GM23338 (cell line): Measurements from ENCODE around the gene UNC5B. TPM values are rescaled to one million over a fixed set of nuclear protein-coding genes. Genes with fewer than 3 reads are reported as not detected.

Experiments
- ATAC-seq: fragments of 200-7000 bp; cut with Tn5 transposase; 3 replicates; pipeline ENCODE4 v1.9.1; 2020
- DNase-seq: peaks from one replicate; pipeline ENCODE4 v3.0.0-alpha.2; 2015; ENCODE audit warnings: low spot score
- H2AFZ ChIP-seq: fragments of 200-600 bp; sonication (generic); 2 replicates; pipeline ENCODE4 v1.8.0; 2016; ENCODE audit warnings: antibody characterized with exemption, mild to moderate bottlenecking, moderate library complexity
- H3F3A ChIP-seq: fragments of 200-600 bp; sonication (generic); replicated peaks from 2 replicates; pipeline ENCODE4 v1.8.0; 2017; ENCODE audit warnings: antibody characterized with exemption, mixed run types, low read depth
- H3K27ac ChIP-seq: fragments of 200-600 bp; sonication (generic); 2 replicates; pipeline ENCODE4 v1.6.1; 2016; ENCODE audit warnings: low read depth
- H3K27me3 ChIP-seq: fragments of 200-600 bp; sonication (generic); 2 replicates; pipeline ENCODE4 v1.8.0; 2016; ENCODE audit warnings: mild to moderate bottlenecking, mixed run types, moderate library complexity; ENCODE audit not compliant: insufficient read depth
- H3K36me3 ChIP-seq: fragments of 200-600 bp; sonication (generic); 2 replicates; pipeline ENCODE4 v1.8.0; 2016; ENCODE audit warnings: mild to moderate bottlenecking; ENCODE audit not compliant: insufficient read depth
- H3K4me1 ChIP-seq: fragments of 200-600 bp; sonication (generic); 2 replicates; pipeline ENCODE4 v1.8.0; 2016; ENCODE audit warnings: mild to moderate bottlenecking, moderate library complexity; ENCODE audit not compliant: insufficient read depth
- H3K4me2 ChIP-seq: fragments of 200-600 bp; sonication (generic); 2 replicates; pipeline ENCODE4 v1.7.1; 2017; ENCODE audit warnings: mixed run types
- H3K4me3 ChIP-seq: fragments of 200-600 bp; sonication (generic); 2 replicates; pipeline ENCODE4 v1.6.1; 2016; ENCODE audit warnings: mixed run types
- H3K79me2 ChIP-seq: fragments of 200-600 bp; sonication (generic); replicated peaks from 2 replicates; pipeline ENCODE4 v1.8.0; 2017; ENCODE audit warnings: mild to moderate bottlenecking; ENCODE audit not compliant: insufficient read depth
- H3K9me2 ChIP-seq: fragments of 200-600 bp; sonication (generic); 2 replicates; pipeline ENCODE4 v1.8.0; 2017; ENCODE audit not compliant: insufficient read depth
- H4K20me1 ChIP-seq: fragments of 200-600 bp; sonication (generic); replicated peaks from 2 replicates; pipeline ENCODE4 v1.8.0; 2017; ENCODE audit warnings: mild to moderate bottlenecking; ENCODE audit not compliant: insufficient read depth
- H3K27ac Mint-ChIP-seq: 2 replicates; pipeline ENCODE4 v1.8.0; 2020; ENCODE audit warnings: inconsistent platforms, mild to moderate bottlenecking, moderate library complexity, mixed read lengths
- H3K27me3 Mint-ChIP-seq: 3 replicates; pipeline ENCODE4 v1.8.0; 2022; ENCODE audit warnings: low read depth, mild to moderate bottlenecking, moderate library complexity, mixed read lengths, inconsistent platforms; ENCODE audit not compliant: insufficient read depth, poor library complexity
- H3K36me3 Mint-ChIP-seq: 3 replicates; pipeline ENCODE4 v1.8.0; 2021; ENCODE audit warnings: low read depth, mild to moderate bottlenecking, inconsistent platforms, moderate library complexity, mixed read lengths
- H3K4me1 Mint-ChIP-seq: 3 replicates; pipeline ENCODE4 v1.8.0; 2020; ENCODE audit warnings: mild to moderate bottlenecking, inconsistent platforms, mixed read lengths
- H3K4me3 Mint-ChIP-seq: 3 replicates; pipeline ENCODE4 v1.8.0; 2021; ENCODE audit warnings: moderate library complexity, mild to moderate bottlenecking, inconsistent platforms, mixed read lengths
- H3K9me3 Mint-ChIP-seq: 3 replicates; pipeline ENCODE4 v1.8.0; 2020; ENCODE audit warnings: moderate library complexity, mild to moderate bottlenecking, inconsistent platforms, mixed read lengths
- ETS1 ChIP-seq: IDR thresholded peaks from 2 replicates; pipeline ENCODE4 v1.6.1; 2016; ENCODE audit warnings: antibody characterized with exemption
- JUNB ChIP-seq: IDR thresholded peaks from one replicate; pipeline ENCODE4 v1.6.1; 2016; ENCODE audit warnings: antibody characterized with exemption; ENCODE audit not compliant: unreplicated experiment
- REST ChIP-seq: IDR thresholded peaks from one replicate; pipeline ENCODE4 v1.6.1; 2018; ENCODE audit warnings: antibody characterized with exemption; ENCODE audit not compliant: unreplicated experiment
- polyA plus RNA-seq: library from polyadenylated mRNA; unstranded; fragments of >200 nt; fragmentation: Nextera tagmentation; extraction: Ambion mirVana; gene quantifications from 2 replicates; pipeline ENCODE4 v1.2.1, GENCODE V29; 2016
- total RNA-seq: library from RNA; depleted of rRNA; stranded (reverse); fragments of >200 nt; shearing (Covaris generic); gene quantifications from 2 replicates; pipeline ENCODE4 v1.2.3, GENCODE V29; 2014
- TF ChIP-seq, protein P1 (sequence below), 2 experiments: fragments of 200-600 bp in 1 of 2; sonication (generic) in 1 of 2; conservative IDR thresholded peaks; 2 replicates each; pipeline versions ENCODE4 v1.5.1 to v1.6.1; 2016 to 2017; ENCODE audit warnings: antibody characterized with exemption in 2 of 2, low read depth in 2 of 2, mild to moderate bottlenecking in 2 of 2, moderate library complexity in 1 of 2
- TF ChIP-seq, protein P2 (sequence below): fragments of 250-450 bp; sonication (Bioruptor Pico); IDR thresholded peaks from 2 replicates; pipeline ENCODE4 v1.5.0; 2020; ENCODE audit warnings: mild to moderate bottlenecking, moderate library complexity

Gene UNC5B
- total and polyA plus RNA-seq, 2 experiments from 2014 or later, result 8.0 to 31.2 TPM

- H3K27ac ChIP-seq, result no peak overlapping the region; the same call in 1 of the 2 replicates
- no peaks in the 10 kb centered on the region for H3F3A ChIP-seq
- no peaks in the 10 kb centered on the region; the same call in 1 of the 2 replicates for H4K20me1 ChIP-seq
- Mint-ChIP-seq H3K4me1 (no peaks in the 10 kb centered on the region), H3K9me3 (no peaks in the 10 kb centered on the region), H3K36me3 (peaks cover 49% of the 10 kb centered on the region), H3K4me3 (no peak overlapping the region), H3K27me3 (no peaks in the 10 kb centered on the region), H3K27ac (no peak overlapping the region)
- no peaks in the 10 kb centered on the region; the same call in none of the 2 replicates for H3K36me3 ChIP-seq
- TF ChIP-seq, protein P1, sequence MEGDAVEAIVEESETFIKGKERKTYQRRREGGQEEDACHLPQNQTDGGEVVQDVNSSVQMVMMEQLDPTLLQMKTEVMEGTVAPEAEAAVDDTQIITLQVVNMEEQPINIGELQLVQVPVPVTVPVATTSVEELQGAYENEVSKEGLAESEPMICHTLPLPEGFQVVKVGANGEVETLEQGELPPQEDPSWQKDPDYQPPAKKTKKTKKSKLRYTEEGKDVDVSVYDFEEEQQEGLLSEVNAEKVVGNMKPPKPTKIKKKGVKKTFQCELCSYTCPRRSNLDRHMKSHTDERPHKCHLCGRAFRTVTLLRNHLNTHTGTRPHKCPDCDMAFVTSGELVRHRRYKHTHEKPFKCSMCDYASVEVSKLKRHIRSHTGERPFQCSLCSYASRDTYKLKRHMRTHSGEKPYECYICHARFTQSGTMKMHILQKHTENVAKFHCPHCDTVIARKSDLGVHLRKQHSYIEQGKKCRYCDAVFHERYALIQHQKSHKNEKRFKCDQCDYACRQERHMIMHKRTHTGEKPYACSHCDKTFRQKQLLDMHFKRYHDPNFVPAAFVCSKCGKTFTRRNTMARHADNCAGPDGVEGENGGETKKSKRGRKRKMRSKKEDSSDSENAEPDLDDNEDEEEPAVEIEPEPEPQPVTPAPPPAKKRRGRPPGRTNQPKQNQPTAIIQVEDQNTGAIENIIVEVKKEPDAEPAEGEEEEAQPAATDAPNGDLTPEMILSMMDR (conservative IDR thresholded peaks at IDR 0.05; ENCODE audit: low read depth in 2 of 2), result no peak
- no peak for TF ChIP-seq ETS1
- no peak for TF ChIP-seq JUNB
- DNase-seq (no peak), ATAC-seq (no peak)
- no peaks in the 10 kb centered on the region for H3K9me2 ChIP-seq
- H3K4me2 ChIP-seq, result no peak overlapping the region
- H3K27me3 ChIP-seq, result no peaks in the 10 kb centered on the region
- no peak overlapping the region for H3K4me3 ChIP-seq
- H2AFZ ChIP-seq, result no peak overlapping the region
- H3K79me2 ChIP-seq, result no peaks in the 10 kb centered on the region
- H3K4me1 ChIP-seq, result no peaks in the 10 kb centered on the region
Observed at GRCh38 chr10:71290331-71290730, 78.0 kb downstream of the UNC5B start.

DNA sequence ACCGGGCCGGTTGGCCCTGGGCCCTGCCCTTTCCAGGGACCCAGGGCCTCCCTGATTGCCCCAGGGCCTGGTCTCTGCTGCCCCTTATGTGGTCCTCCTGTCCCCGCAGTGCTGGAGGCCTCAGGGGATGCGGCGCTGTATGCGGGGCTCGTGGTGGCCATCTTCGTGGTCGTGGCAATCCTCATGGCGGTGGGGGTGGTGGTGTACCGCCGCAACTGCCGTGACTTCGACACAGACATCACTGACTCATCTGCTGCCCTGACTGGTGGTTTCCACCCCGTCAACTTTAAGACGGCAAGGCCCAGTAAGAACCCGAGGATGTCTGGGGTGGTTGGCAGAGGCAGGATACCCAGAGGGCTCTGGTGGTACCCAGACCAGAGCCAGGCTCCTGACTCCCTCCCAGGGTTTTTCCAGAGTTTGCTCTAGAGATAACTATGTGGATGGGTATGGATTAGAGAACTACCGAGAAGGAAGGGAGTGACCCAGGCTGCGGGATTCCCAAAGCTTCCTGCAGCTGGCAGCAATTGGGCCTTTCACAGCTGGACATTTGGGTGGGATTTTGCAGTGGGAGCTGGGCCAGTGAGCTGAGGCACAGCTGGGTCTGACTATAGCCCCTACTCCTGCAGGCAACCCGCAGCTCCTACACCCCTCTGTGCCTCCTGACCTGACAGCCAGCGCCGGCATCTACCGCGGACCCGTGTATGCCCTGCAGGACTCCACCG is 78.6 kb downstream of the UNC5B start:
- Histone ChIP-seq H3F3A (no peaks in the 10 kb centered on the region), H3K4me1 (no peaks in the 10 kb centered on the region), H3K9me2 (no peaks in the 10 kb centered on the region), H4K20me1 (no peaks in the 10 kb centered on the region; the same call in 1 of the 2 replicates), H3K27ac (no peak overlapping the region; the same call in 1 of the 2 replicates), H3K4me3 (no peak overlapping the region), H2AFZ (no peak overlapping the region), H3K36me3 (no peaks in the 10 kb centered on the region; the same call in none of the 2 replicates), H3K4me2 (no peak overlapping the region), H3K27me3 (no peaks in the 10 kb centered on the region), H3K79me2 (no peaks in the 10 kb centered on the region)
- ATAC-seq (no peak), DNase-seq (no peak)
- Mint-ChIP-seq H3K9me3 (no peaks in the 10 kb centered on the region), H3K4me1 (no peaks in the 10 kb centered on the region), H3K27me3 (no peaks in the 10 kb centered on the region), H3K27ac (no peak overlapping the region), H3K4me3 (no peak overlapping the region), H3K36me3 (peaks cover 48% of the 10 kb centered on the region)
- no peak for TF ChIP-seq REST
- TF ChIP-seq, protein P2, sequence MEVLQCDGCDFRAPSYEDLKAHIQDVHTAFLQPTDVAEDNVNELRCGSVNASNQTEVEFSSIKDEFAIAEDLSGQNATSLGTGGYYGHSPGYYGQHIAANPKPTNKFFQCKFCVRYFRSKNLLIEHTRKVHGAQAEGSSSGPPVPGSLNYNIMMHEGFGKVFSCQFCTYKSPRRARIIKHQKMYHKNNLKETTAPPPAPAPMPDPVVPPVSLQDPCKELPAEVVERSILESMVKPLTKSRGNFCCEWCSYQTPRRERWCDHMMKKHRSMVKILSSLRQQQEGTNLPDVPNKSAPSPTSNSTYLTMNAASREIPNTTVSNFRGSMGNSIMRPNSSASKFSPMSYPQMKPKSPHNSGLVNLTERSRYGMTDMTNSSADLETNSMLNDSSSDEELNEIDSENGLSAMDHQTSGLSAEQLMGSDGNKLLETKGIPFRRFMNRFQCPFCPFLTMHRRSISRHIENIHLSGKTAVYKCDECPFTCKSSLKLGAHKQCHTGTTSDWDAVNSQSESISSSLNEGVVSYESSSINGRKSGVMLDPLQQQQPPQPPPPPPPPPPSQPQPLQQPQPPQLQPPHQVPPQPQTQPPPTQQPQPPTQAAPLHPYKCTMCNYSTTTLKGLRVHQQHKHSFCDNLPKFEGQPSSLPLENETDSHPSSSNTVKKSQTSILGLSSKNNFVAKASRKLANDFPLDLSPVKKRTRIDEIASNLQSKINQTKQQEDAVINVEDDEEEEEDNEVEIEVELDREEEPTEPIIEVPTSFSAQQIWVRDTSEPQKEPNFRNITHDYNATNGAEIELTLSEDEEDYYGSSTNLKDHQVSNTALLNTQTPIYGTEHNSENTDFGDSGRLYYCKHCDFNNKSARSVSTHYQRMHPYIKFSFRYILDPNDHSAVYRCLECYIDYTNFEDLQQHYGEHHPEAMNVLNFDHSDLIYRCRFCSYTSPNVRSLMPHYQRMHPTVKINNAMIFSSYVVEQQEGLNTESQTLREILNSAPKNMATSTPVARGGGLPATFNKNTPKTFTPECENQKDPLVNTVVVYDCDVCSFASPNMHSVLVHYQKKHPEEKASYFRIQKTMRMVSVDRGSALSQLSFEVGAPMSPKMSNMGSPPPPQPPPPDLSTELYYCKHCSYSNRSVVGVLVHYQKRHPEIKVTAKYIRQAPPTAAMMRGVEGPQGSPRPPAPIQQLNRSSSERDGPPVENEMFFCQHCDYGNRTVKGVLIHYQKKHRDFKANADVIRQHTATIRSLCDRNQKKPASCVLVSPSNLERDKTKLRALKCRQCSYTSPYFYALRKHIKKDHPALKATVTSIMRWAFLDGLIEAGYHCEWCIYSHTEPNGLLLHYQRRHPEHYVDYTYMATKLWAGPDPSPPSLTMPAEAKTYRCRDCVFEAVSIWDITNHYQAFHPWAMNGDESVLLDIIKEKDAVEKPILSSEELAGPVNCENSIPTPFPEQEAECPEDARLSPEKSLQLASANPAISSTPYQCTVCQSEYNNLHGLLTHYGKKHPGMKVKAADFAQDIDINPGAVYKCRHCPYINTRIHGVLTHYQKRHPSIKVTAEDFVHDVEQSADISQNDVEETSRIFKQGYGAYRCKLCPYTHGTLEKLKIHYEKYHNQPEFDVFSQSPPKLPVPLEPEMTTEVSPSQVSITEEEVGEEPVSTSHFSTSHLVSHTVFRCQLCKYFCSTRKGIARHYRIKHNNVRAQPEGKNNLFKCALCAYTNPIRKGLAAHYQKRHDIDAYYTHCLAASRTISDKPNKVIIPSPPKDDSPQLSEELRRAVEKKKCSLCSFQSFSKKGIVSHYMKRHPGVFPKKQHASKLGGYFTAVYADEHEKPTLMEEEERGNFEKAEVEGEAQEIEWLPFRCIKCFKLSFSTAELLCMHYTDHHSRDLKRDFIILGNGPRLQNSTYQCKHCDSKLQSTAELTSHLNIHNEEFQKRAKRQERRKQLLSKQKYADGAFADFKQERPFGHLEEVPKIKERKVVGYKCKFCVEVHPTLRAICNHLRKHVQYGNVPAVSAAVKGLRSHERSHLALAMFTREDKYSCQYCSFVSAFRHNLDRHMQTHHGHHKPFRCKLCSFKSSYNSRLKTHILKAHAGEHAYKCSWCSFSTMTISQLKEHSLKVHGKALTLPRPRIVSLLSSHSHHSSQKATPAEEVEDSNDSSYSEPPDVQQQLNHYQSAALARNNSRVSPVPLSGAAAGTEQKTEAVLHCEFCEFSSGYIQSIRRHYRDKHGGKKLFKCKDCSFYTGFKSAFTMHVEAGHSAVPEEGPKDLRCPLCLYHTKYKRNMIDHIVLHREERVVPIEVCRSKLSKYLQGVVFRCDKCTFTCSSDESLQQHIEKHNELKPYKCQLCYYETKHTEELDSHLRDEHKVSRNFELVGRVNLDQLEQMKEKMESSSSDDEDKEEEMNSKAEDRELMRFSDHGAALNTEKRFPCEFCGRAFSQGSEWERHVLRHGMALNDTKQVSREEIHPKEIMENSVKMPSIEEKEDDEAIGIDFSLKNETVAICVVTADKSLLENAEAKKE (CRISPR knock-in tag), result no peak
- TF ChIP-seq ETS1, result no peak
